ENCODE results near the gene OR10H4. TPM values are rescaled to one million over a fixed set of nuclear protein-coding genes. Genes with fewer than 3 reads are reported as not detected.
A peak's percentile ranks its signal among the peaks of the same experiment; 100 is the strongest.

OR10H4 gene
- total and polyA plus RNA-seq, 2 of the 13 experiments (the other 11 are each of a cell fraction or from before 2014, with no cell fraction given) = not detected

DNA sequence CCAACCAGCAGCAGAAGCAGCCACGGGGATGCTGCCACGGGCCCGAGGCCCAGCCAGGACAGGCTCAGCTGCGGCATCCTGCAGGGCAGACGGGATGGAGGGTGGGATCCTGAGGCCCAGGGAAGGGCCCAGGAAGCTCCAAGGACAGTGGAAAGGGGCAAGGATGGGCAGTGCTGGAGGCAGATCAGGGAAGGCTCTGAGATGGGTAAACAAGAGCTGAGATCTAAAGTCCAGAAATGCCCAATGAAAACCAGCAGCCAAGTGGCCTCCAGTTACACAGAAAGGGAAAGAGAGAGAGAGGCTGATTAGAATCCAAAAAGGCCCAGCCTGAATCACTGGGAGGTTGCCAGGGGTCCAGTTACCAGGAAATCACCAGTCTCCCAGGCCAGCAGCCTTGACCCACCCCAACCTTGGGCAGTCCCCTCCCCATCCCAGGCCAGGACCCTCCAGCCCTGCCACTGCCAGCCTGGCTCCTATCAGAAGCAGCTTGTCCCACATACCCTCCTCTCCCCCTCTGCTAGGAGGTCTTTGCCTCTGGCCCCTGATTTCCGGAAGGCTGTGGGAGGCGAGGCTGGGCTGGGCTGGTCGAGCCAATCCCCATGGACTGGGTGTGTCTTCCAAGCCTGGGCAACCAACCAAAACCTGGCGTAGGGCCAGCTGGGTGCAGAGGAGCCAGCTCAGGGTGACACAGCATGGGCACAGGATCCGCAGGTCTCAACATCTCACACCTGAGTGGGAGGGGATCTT, 14.3 kb upstream of the OR10H4 start, which contains the start of gene CYP4F11 (continued):
- TF ChIP-seq, protein P1, sequence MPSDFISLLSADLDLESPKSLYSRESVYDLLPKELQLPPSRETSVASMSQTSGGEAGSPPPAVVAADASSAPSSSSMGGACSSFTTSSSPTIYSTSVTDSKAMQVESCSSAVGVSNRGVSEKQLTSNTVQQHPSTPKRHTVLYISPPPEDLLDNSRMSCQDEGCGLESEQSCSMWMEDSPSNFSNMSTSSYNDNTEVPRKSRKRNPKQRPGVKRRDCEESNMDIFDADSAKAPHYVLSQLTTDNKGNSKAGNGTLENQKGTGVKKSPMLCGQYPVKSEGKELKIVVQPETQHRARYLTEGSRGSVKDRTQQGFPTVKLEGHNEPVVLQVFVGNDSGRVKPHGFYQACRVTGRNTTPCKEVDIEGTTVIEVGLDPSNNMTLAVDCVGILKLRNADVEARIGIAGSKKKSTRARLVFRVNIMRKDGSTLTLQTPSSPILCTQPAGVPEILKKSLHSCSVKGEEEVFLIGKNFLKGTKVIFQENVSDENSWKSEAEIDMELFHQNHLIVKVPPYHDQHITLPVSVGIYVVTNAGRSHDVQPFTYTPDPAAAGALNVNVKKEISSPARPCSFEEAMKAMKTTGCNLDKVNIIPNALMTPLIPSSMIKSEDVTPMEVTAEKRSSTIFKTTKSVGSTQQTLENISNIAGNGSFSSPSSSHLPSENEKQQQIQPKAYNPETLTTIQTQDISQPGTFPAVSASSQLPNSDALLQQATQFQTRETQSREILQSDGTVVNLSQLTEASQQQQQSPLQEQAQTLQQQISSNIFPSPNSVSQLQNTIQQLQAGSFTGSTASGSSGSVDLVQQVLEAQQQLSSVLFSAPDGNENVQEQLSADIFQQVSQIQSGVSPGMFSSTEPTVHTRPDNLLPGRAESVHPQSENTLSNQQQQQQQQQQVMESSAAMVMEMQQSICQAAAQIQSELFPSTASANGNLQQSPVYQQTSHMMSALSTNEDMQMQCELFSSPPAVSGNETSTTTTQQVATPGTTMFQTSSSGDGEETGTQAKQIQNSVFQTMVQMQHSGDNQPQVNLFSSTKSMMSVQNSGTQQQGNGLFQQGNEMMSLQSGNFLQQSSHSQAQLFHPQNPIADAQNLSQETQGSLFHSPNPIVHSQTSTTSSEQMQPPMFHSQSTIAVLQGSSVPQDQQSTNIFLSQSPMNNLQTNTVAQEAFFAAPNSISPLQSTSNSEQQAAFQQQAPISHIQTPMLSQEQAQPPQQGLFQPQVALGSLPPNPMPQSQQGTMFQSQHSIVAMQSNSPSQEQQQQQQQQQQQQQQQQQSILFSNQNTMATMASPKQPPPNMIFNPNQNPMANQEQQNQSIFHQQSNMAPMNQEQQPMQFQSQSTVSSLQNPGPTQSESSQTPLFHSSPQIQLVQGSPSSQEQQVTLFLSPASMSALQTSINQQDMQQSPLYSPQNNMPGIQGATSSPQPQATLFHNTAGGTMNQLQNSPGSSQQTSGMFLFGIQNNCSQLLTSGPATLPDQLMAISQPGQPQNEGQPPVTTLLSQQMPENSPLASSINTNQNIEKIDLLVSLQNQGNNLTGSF (CRISPR knock-in tag; IDR thresholded peaks at IDR 0.05) = no peak
- TF ChIP-seq SP4 (CRISPR knock-in tag; IDR thresholded peaks at IDR 0.05) (no peak), ATRX (CRISPR knock-in tag; IDR thresholded peaks at IDR 0.05; ENCODE audit: borderline replicate concordance) (no peak), ZNF207 (IDR thresholded peaks at IDR 0.05; ENCODE audit: borderline replicate concordance) (no peak), SMARCE1 (IDR thresholded peaks at IDR 0.05; ENCODE audit: borderline replicate concordance) (no peak), ZNF292 (CRISPR knock-in tag; IDR thresholded peaks at IDR 0.05; ENCODE audit: borderline replicate concordance, low read depth) (peak; percentile 84; the same call in 1 of the 2 replicates), NPAS2 (CRISPR knock-in tag; IDR thresholded peaks at IDR 0.05; ENCODE audit: borderline replicate concordance) (no peak), ESRRA (CRISPR knock-in tag; IDR thresholded peaks at IDR 0.05; ENCODE audit: low read depth) (0 out of 2 replicates have a peak, but pooled peaks have one; percentile 33), NAIF1 (CRISPR knock-in tag; IDR thresholded peaks at IDR 0.05; ENCODE audit: borderline replicate concordance) (no peak), ZNF75D (CRISPR knock-in tag; IDR thresholded peaks at IDR 0.05; ENCODE audit: borderline replicate concordance) (no peak), HNRNPL (IDR thresholded peaks at IDR 0.05; ENCODE audit: low read depth, low read length) (peak; percentile 80), PAX8 (CRISPR knock-in tag; IDR thresholded peaks at IDR 0.05; ENCODE audit: borderline replicate concordance) (no peak; the same call in 1 of the 2 replicates), PHF20 (CRISPR knock-in tag; IDR thresholded peaks at IDR 0.05) (peak; percentile 51; the same call in 1 of the 2 replicates), SMARCC2 (IDR thresholded peaks at IDR 0.05) (no peak)
- TF ChIP-seq, protein P2, sequence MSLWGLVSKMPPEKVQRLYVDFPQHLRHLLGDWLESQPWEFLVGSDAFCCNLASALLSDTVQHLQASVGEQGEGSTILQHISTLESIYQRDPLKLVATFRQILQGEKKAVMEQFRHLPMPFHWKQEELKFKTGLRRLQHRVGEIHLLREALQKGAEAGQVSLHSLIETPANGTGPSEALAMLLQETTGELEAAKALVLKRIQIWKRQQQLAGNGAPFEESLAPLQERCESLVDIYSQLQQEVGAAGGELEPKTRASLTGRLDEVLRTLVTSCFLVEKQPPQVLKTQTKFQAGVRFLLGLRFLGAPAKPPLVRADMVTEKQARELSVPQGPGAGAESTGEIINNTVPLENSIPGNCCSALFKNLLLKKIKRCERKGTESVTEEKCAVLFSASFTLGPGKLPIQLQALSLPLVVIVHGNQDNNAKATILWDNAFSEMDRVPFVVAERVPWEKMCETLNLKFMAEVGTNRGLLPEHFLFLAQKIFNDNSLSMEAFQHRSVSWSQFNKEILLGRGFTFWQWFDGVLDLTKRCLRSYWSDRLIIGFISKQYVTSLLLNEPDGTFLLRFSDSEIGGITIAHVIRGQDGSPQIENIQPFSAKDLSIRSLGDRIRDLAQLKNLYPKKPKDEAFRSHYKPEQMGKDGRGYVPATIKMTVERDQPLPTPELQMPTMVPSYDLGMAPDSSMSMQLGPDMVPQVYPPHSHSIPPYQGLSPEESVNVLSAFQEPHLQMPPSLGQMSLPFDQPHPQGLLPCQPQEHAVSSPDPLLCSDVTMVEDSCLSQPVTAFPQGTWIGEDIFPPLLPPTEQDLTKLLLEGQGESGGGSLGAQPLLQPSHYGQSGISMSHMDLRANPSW (CRISPR knock-in tag; IDR thresholded peaks at IDR 0.05; ENCODE audit: borderline replicate concordance) = no peak
- TF ChIP-seq, protein P3, sequence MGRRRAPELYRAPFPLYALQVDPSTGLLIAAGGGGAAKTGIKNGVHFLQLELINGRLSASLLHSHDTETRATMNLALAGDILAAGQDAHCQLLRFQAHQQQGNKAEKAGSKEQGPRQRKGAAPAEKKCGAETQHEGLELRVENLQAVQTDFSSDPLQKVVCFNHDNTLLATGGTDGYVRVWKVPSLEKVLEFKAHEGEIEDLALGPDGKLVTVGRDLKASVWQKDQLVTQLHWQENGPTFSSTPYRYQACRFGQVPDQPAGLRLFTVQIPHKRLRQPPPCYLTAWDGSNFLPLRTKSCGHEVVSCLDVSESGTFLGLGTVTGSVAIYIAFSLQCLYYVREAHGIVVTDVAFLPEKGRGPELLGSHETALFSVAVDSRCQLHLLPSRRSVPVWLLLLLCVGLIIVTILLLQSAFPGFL (CRISPR knock-in tag; IDR thresholded peaks at IDR 0.05) = no peak

Measured in HepG2 (cell line).